HG03159 (cell line): ENCODE measurements around the gene PTPRE.
"Not testable (repeated sequence)": the region's sequence is repeated elsewhere in the genome, so short reads cannot be mapped to it uniquely, and the experiment has no call there.

ENCODE experiments used
- ATAC-seq: cut with Tn5 transposase; IDR thresholded peaks from one replicate; pipeline ENCODE4 v1.9.1; 2021; ENCODE audit warnings: mild to moderate bottlenecking, moderate library complexity; ENCODE audit not compliant: unreplicated experiment

PTPRE gene

GRCh38 chr10:127976701-127977356 is 69.9 kb downstream of the PTPRE start:
- ATAC-seq = no peak

GRCh38 chr10:127977357-127978009 is 70.6 kb downstream of the PTPRE start:
- no peak for ATAC-seq

- no peak for ATAC-seq
Measured at GRCh38 chr10:127978481-127978880, 71.6 kb downstream of the PTPRE start.

- no peak for ATAC-seq
Measured at GRCh38 chr10:127979045-127979444, 72.1 kb downstream of the PTPRE start.

GRCh38 chr10:127979566-127979965 is 72.7 kb downstream of the PTPRE start:
- no peak for ATAC-seq

GRCh38 chr10:127980898-127981297 is 74.0 kb downstream of the PTPRE start:
- ATAC-seq = no peak

GRCh38 chr10:127982601-127983000 is 75.7 kb downstream of the PTPRE start:
- no peak for ATAC-seq

GRCh38 chr10:127983344-127984100 is 76.6 kb downstream of the PTPRE start:
- ATAC-seq = no peak

- no peak for ATAC-seq
Measured at GRCh38 chr10:127984945-127985344, 78.0 kb downstream of the PTPRE start.

- no peak for ATAC-seq
Measured at GRCh38 chr10:127986531-127987466, 79.9 kb downstream of the PTPRE start.

GRCh38 chr10:127987467-127988380 is 80.8 kb downstream of the PTPRE start:
- no peak for ATAC-seq

- no peak for ATAC-seq
Measured at GRCh38 chr10:127989481-127990012, 82.6 kb downstream of the PTPRE start.

GRCh38 chr10:127990132-127990788 is 83.4 kb downstream of the PTPRE start:
- not testable (repeated sequence) for ATAC-seq

- ATAC-seq = no peak
Measured at GRCh38 chr10:127990846-127991542, 84.1 kb downstream of the PTPRE start.

GRCh38 chr10:127991543-127992255 is 84.8 kb downstream of the PTPRE start:
- no peak for ATAC-seq

GRCh38 chr10:127992376-127992775 is 85.5 kb downstream of the PTPRE start:
- ATAC-seq = no peak

- no peak for ATAC-seq
Measured at GRCh38 chr10:127993056-127993690, 86.3 kb downstream of the PTPRE start.
